Thymus (tissue), 14 donors: ENCODE data around the gene OR10AG1. TPM values are rescaled to one million over a fixed set of nuclear protein-coding genes. Genes with fewer than 3 reads are reported as not detected.

Source experiments
- DNase-seq, 9 donors: peaks; one replicate each; pipeline ENCODE4 v3.0.0-alpha.2; 2013; ENCODE audit warnings: low spot score in 9 of 9, low read depth in 6 of 9, missing footprints in 1 of 9
- H3K27ac ChIP-seq, 2 donors: one replicate each; pipeline ENCODE4 v1.5.1; 2013; ENCODE audit warnings: control low read depth in 1 of 2, low read depth in 1 of 2, low read length in 1 of 2, mild to moderate bottlenecking in 1 of 2, moderate library complexity in 1 of 2
- H3K27me3 ChIP-seq, 2 donors: one replicate each; pipeline ENCODE4 v1.5.1; 2013; ENCODE audit warnings: low read length in 1 of 2; ENCODE audit not compliant: control insufficient read depth in 2 of 2, insufficient read depth in 1 of 2
- H3K36me3 ChIP-seq, 2 donors: one replicate each; pipeline ENCODE4 v1.5.1; 2013; ENCODE audit warnings: low read length in 1 of 2, mild to moderate bottlenecking in 1 of 2, moderate library complexity in 1 of 2; ENCODE audit not compliant: control insufficient read depth in 2 of 2, insufficient read depth in 2 of 2
- H3K4me1 ChIP-seq, 2 donors: one replicate each; pipeline ENCODE4 v1.5.1; 2013; ENCODE audit warnings: low read length in 2 of 2; ENCODE audit not compliant: control insufficient read depth in 2 of 2, insufficient read depth in 2 of 2
- H3K4me3 ChIP-seq, 2 donors: one replicate each; pipeline ENCODE4 v1.5.1; 2013; ENCODE audit warnings: low read length in 2 of 2, control low read depth in 1 of 2, mild to moderate bottlenecking in 1 of 2
- H3K9me3 ChIP-seq, 2 donors: one replicate each; pipeline ENCODE4 v1.5.1; 2013; ENCODE audit warnings: low read length in 1 of 2, mild to moderate bottlenecking in 1 of 2; ENCODE audit not compliant: control insufficient read depth in 2 of 2, insufficient read depth in 1 of 2
- WGBS: extraction: QIAGEN DNeasy Blood & Tissue Kit; methylation state at CpG from one replicate; pipeline ENCODE4 v1.1.7; 2013; 5-methylcytosine and 5-hydroxymethylcytosine counted together
- long read RNA-seq, 10 donors: transcript quantifications; one replicate each; lab custom pipeline, GENCODE V29; 2026
- polyA plus RNA-seq: library from polyadenylated mRNA; stranded (reverse); fragments of 200-250 nt; gene quantifications from one replicate; pipeline ENCODE4 v1.2.3, GENCODE V29; 2013
- total RNA-seq: library from RNA; stranded (reverse); fragments of 120-200 nt; gene quantifications from one replicate; pipeline ENCODE4 v1.2.4, GENCODE V29; 2013
- donor health status: healthy.

OR10AG1 gene, protein sequence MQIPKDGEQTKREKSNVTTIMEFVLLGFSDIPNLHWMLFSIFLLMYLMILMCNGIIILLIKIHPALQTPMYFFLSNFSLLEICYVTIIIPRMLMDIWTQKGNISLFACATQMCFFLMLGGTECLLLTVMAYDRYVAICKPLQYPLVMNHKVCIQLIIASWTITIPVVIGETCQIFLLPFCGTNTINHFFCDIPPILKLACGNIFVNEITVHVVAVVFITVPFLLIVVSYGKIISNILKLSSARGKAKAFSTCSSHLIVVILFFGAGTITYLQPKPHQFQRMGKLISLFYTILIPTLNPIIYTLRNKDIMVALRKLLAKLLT
- total RNA-seq (not detected), polyA plus RNA-seq (not detected)
- long read RNA-seq, donor 1 = 0 reads
- long read RNA-seq, donor 2 = 0 reads
- long read RNA-seq, donor 3 = 0 reads
- long read RNA-seq, donor 4 = 0 reads
- long read RNA-seq, donor 5 = 0 reads
- long read RNA-seq, donor 6 = 0 reads
- long read RNA-seq, donor 7 = 0 reads
- long read RNA-seq, donor 8 = 0 reads
- long read RNA-seq, donor 9 = 0 reads
- long read RNA-seq, donor 10 = 0 reads

DNA sequence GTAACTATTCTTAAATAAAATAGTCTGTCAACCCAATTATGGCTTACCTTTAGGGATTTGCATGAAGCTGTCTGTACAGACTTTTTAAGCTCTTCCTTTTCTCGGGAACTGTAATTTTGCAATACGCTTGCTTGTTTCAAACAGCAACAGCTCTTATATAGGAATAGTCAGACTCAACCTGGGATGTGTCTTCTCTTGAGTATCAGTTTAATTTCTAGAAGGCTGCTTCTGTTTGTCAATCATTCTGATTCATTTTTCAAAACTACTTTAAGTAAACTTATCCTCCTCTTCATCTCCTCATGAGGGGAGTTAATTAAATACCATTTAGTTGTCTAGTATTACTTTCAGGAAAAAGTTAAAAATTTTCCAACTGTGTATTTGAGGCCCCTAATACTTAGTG lies at the start of gene OR10AG1:
OR10AG1 (minus strand) TSS at position 101 of the 400 bp plus-strand sequence; CDS start at position 63, 38 bp downstream.
- 89% methylated on average over 2 of the region's 2 CpGs for WGBS
- Histone ChIP-seq H3K9me3 (peaks cover 0 to 2% of the 10 kb centered on the region in 2 donors), H3K36me3 (no peaks in the 10 kb centered on the region), H3K27me3 (no peaks in the 10 kb centered on the region), H3K27ac (no peak within 1 kb of the TSS), H3K4me1 (no peaks in the 10 kb centered on the region), H3K4me3 (no peak within 1 kb of the TSS)
- DNase-seq = no peak

DNA sequence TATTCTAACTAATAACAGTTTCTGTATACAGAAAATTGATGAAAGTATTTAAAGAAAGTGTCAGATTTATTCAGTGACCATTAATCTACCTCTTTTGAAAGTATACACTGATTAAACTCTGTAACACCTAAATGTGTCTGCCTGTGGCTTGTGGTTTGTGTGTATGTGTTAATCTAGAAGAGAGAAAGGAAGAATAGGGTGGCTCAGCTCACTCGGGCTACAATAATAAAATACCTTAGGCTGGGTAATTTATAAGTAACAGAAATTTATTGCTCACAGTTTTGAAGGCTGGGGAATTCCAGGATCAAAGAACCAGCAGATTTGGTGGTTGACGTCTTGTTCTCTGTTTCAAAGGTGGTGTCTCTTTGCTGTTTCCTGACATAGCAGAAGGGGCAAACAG lies 44.1 kb upstream of the OR10AG1 start:
- Histone ChIP-seq H3K36me3 (no peaks in the 10 kb centered on the region), H3K27me3 (no peaks in the 10 kb centered on the region), H3K27ac (no peak overlapping the region), H3K4me1 (no peaks in the 10 kb centered on the region), H3K4me3 (no peak overlapping the region), H3K9me3 (no peaks in the 10 kb centered on the region)
- DNase-seq = no peak
- 70% methylated on average over 2 of the region's 2 CpGs for WGBS

DNA sequence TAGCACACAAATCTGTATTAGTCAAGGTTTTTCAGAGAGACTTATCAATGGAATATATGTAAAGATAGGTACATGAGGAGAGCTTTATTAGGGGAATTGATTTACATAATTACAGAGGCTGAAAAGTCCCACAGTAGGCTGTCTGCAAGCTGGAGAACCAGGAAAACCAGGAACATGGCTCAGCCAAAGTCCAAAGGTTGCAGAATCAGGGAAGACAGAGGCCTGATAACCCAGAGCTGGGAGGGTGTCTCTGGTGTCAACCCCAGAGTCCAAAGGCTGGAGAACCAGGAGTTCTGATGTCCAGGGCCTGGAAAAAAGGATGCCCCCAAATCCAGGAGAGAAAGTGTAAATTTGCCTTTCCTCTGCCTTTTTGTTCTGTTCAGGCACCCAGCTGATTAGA lies 41.0 kb upstream of the OR10AG1 start:
- DNase-seq = no peak
- Histone ChIP-seq H3K27me3 (no peaks in the 10 kb centered on the region), H3K9me3 (no peaks in the 10 kb centered on the region), H3K36me3 (no peaks in the 10 kb centered on the region), H3K27ac (no peak overlapping the region), H3K4me1 (no peaks in the 10 kb centered on the region), H3K4me3 (no peak overlapping the region)

DNA sequence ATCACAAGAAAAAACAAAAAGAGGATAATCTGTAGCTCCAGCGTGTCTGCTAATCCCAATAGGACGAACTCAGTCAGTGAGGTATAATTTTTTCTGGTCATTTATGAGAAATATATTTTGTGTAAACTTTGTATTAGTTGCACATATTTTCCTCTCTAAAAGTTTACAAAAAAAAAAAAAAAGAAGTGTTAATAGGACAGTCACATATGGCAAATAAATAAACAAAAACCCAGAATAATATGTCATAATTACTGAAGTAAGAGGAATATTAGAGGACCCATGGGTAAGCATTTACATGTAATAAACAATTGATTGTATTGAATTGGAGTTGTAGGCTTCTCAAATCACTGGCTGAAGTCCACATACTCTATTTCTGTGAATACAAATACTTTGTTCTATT lies 24.8 kb upstream of the OR10AG1 start, which contains the start of gene OR5F1:
OR5F1 (minus strand) TSS at position 101 of the 400 bp plus-strand sequence; CDS start at position 101, 0 bp downstream.
- H3K4me3 ChIP-seq = no peak within 1 kb of the TSS
- DNase-seq = no peak
- no peak within 1 kb of the TSS for H3K27ac ChIP-seq
- H3K36me3 ChIP-seq = no peaks in the 10 kb centered on the region
- no peaks in the 10 kb centered on the region for H3K9me3 ChIP-seq
- no peaks in the 10 kb centered on the region for H3K27me3 ChIP-seq
- H3K4me1 ChIP-seq = no peaks in the 10 kb centered on the region
- WGBS = 85% methylated on average over 2 of the region's 2 CpGs

DNA sequence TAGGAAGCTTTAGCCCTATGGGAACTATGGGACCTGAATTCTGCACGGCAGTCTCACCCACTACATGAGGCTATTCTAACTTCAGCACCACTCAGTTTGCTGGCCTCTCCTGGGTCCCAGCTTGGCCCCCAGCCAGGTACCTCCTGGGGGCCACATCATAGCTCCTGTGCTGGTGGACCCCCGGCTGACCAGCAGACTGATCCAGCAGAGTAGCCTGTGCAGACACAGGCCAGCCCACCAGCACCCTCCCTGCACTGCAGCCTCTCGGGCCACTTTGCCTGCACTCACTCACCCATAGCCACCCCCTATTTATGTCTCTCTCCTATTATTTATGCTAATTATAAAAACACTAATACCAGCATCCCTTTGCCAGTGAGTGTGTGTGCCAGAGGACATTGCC lies 1.2 kb upstream of the OR10AG1 start:
- no peak overlapping the region for H3K4me3 ChIP-seq
- H3K27ac ChIP-seq = no peak overlapping the region
- 97% methylated on average over 3 of the region's 3 CpGs for WGBS
- no peaks in the 10 kb centered on the region for H3K27me3 ChIP-seq
- peaks cover 0 to 2% of the 10 kb centered on the region in 2 donors for H3K9me3 ChIP-seq
- H3K4me1 ChIP-seq = no peaks in the 10 kb centered on the region
- no peak for DNase-seq
- H3K36me3 ChIP-seq = no peaks in the 10 kb centered on the region

DNA sequence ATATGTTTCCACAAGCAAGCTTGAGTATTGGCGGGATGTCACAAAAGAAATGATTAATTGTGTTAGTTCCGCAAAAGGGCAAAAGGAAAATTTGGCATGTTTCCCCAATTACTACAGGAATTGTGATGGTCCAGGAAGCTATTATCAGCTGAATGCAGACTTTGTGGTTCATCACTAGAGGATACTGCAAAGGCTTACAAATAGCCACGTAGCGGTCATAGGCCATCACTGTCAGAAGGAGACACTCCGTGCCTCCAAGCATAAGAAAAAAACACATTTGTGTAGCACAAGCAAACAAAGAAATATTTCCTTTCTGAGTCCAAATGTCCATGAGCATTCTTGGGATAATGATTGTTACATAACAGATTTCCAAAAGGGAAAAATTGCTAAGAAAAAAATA lies 1.8 kb downstream of the OR10AG1 start:
- H3K27ac ChIP-seq = no peak overlapping the region
- H3K36me3 ChIP-seq = no peaks in the 10 kb centered on the region
- no peaks in the 10 kb centered on the region for H3K4me1 ChIP-seq
- H3K27me3 ChIP-seq = no peaks in the 10 kb centered on the region
- peaks cover 0 to 2% of the 10 kb centered on the region in 2 donors for H3K9me3 ChIP-seq
- no peak overlapping the region for H3K4me3 ChIP-seq
- no peak for DNase-seq
- WGBS = 81% methylated on average over 5 of the region's 5 CpGs

DNA sequence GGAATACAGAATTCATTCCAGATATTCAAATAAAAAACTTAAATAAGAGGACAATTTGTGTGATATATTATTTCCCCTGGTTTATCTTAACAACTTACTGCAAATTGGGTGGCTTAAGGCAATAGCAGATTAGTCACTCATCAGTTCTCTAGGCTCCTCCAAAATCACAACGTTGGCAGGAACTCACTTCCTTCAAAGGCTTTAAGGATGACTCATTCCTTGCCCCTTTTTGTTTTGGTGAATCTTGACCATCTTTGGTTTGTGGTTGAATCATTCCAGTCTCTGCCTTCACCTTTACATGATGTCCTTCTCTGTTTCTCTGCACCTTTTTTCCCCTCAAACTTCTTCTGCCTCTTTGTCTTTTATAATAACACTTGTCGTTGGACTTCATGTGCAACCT lies 3.4 kb downstream of the OR10AG1 start:
- H3K27ac ChIP-seq = no peak overlapping the region
- H3K4me3 ChIP-seq = no peak overlapping the region
- 87% methylated on average over 2 of the region's 2 CpGs for WGBS
- no peak for DNase-seq
- H3K9me3 ChIP-seq = peaks cover 0 to 2% of the 10 kb centered on the region in 2 donors
- no peaks in the 10 kb centered on the region for H3K4me1 ChIP-seq
- H3K36me3 ChIP-seq = no peaks in the 10 kb centered on the region
- H3K27me3 ChIP-seq = no peaks in the 10 kb centered on the region

DNA sequence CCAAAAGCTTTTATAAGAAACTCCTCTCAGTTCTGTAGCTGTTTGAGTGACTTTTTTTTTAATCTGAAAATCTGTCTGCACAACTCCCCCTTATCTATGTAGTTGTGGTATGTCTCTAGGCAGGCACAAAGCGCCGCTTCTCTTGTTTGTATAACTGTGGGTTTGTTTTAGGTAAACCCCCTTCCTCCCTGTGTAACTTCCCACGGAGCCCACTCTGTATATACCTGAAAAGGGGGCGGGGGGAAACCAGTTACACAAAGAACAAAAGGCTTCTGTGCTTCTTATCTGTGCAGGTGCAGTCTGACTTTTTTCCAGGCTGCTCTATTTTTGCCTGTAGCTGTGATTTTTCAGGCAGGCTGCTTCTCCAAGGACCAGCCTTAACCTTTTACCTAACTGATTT lies 13.2 kb downstream of the OR10AG1 start:
- no peak for DNase-seq
- H3K4me1 ChIP-seq = no peaks in the 10 kb centered on the region
- H3K4me3 ChIP-seq = no peak overlapping the region
- no peak overlapping the region for H3K27ac ChIP-seq
- no peaks in the 10 kb centered on the region for H3K27me3 ChIP-seq
- H3K9me3 ChIP-seq = no peaks in the 10 kb centered on the region
- WGBS = 84% methylated on average over 4 of the region's 4 CpGs
- H3K36me3 ChIP-seq = no peaks in the 10 kb centered on the region

DNA sequence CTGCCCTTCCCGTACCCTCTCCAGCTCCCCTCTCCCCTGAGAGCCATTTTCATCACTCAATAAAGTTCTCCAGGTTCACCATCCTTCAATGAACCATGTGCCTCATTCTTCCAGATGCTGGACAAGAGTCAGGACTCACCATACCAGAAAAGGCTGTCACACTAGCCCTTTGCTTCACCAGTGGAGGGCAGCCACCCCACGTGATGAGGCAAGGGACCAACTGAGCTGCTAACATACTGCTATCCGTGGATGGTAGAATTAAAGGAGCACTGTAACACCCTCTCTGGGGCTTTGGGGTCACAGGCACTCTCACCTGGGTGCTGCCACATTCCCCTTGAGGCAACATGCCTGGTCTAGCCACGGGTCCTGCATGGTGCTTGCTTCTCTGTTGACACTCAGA lies 20.4 kb downstream of the OR10AG1 start:
- Histone ChIP-seq H3K4me1 (no peaks in the 10 kb centered on the region), H3K27me3 (no peaks in the 10 kb centered on the region), H3K36me3 (no peaks in the 10 kb centered on the region), H3K4me3 (no peak overlapping the region), H3K27ac (no peak overlapping the region), H3K9me3 (no peaks in the 10 kb centered on the region)
- no peak for DNase-seq
- 77% methylated on average over 4 of the region's 4 CpGs for WGBS
